ENCODE data around the gene SMURF2. TPM values are rescaled to one million over a fixed set of nuclear protein-coding genes. Genes with fewer than 3 reads are reported as not detected.

SMURF2 gene
- total and polyA plus RNA-seq, 9 of the 15 experiments (the other 6 are each of a cell fraction or from before 2014, with no cell fraction given) = 3.8 to 22.0 (median 14.8) TPM

DNA sequence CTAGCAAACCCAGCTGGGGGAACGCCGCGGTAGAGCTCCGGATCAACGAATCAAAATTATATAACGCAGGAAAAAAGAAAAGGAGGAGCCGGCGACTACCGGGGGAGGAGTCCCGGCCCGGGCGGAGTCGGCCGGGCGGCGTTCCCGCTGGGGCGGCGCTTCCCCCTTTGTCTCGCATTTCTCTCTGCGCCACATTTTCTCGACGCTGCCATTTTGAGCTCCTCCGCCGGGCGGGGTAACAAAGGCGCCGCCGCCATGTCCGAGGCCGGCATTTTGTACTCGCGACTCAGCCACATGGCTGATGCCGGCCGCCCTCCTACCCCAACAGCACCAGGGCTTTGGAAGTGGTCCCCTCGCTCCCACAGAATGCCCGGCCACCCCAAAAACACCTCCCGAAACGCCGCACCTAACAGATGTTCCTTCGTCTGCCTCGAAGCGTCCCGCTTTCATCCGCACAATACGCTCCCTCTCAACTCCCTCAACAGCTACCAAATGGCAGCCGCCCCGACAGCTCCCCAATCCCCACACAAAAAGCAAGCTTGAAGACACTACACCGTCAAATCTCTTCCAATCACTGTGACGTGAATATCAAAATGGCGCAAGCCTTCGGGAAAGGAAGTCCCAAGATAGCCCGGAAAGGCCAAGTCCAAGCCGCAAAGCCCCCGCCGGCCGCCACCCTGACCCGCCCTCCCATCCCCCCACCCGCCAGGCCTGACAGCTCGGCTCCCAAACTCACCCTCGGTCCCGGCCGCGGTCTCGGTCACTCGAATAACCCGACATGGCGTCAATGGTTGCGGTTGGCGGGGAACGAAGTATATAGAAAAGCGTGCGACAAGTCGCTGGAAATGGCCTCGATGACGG lies 156.5 kb downstream of the SMURF2 start (continued):
- TF ChIP-seq ZZZ3 (IDR thresholded peaks at IDR 0.05) (no peak), CHD1 (IDR thresholded peaks at IDR 0.05; ENCODE audit: low read length) (peak; percentile 99), RUNX1 (IDR thresholded peaks at IDR 0.05; ENCODE audit: low read depth) (0 out of 2 replicates have a peak, but pooled peaks have one; percentile 25), ZNF589 (CRISPR knock-in tag; IDR thresholded peaks at IDR 0.05; ENCODE audit: low read depth) (peak; percentile 52; the same call in 1 of the 2 replicates), HDAC3 (IDR thresholded peaks at IDR 0.05; ENCODE audit: borderline replicate concordance, partially characterized antibody) (no peak), TAF15 (IDR thresholded peaks at IDR 0.05; ENCODE audit: low read depth, low read length) (peak; percentile 87; the same call in 1 of the 2 replicates), RB1 (IDR thresholded peaks at IDR 0.05; ENCODE audit: low read depth) (0 out of 2 replicates have a peak, but pooled peaks have one; percentile 15), E2F3 (CRISPR knock-in tag; IDR thresholded peaks at IDR 0.05) (0 out of 2 replicates have a peak, but pooled peaks have one; percentile 28), XRCC3 (IDR thresholded peaks at IDR 0.05) (no peak), ZNF274 (IDR thresholded peaks at IDR 0.05; ENCODE audit: borderline replicate concordance, low read depth, low read length) (no peak), SMAD2 (IDR thresholded peaks at IDR 0.05; ENCODE audit: low read depth, low read length) (no peak), NCOA6 (IDR thresholded peaks at IDR 0.05) (no peak), POLR3A (IDR thresholded peaks at IDR 0.05; ENCODE audit: borderline replicate concordance, extremely low read depth, insufficient read depth, insufficient read length) (no peak), ZNF24 (IDR thresholded peaks at IDR 0.05) (no peak), MTA1 (IDR thresholded peaks at IDR 0.05; ENCODE audit: borderline replicate concordance) (0 out of 2 replicates have a peak, but pooled peaks have one; percentile 35)
- TF ChIP-seq, protein P1, sequence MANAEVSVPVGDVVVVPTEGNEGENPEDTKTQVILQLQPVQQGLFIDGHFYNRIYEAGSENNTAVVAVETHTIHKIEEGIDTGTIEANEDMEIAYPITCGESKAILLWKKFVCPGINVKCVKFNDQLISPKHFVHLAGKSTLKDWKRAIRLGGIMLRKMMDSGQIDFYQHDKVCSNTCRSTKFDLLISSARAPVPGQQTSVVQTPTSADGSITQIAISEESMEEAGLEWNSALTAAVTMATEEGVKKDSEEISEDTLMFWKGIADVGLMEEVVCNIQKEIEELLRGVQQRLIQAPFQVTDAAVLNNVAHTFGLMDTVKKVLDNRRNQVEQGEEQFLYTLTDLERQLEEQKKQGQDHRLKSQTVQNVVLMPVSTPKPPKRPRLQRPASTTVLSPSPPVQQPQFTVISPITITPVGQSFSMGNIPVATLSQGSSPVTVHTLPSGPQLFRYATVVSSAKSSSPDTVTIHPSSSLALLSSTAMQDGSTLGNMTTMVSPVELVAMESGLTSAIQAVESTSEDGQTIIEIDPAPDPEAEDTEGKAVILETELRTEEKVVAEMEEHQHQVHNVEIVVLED (CRISPR knock-in tag; IDR thresholded peaks at IDR 0.05) = no peak
- TF ChIP-seq, protein P2, sequence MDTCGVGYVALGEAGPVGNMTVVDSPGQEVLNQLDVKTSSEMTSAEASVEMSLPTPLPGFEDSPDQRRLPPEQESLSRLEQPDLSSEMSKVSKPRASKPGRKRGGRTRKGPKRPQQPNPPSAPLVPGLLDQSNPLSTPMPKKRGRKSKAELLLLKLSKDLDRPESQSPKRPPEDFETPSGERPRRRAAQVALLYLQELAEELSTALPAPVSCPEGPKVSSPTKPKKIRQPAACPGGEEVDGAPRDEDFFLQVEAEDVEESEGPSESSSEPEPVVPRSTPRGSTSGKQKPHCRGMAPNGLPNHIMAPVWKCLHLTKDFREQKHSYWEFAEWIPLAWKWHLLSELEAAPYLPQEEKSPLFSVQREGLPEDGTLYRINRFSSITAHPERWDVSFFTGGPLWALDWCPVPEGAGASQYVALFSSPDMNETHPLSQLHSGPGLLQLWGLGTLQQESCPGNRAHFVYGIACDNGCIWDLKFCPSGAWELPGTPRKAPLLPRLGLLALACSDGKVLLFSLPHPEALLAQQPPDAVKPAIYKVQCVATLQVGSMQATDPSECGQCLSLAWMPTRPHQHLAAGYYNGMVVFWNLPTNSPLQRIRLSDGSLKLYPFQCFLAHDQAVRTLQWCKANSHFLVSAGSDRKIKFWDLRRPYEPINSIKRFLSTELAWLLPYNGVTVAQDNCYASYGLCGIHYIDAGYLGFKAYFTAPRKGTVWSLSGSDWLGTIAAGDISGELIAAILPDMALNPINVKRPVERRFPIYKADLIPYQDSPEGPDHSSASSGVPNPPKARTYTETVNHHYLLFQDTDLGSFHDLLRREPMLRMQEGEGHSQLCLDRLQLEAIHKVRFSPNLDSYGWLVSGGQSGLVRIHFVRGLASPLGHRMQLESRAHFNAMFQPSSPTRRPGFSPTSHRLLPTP (IDR thresholded peaks at IDR 0.05; ENCODE audit: borderline replicate concordance, extremely low read depth, insufficient read length) = no peak
- TF ChIP-seq, protein P3, sequence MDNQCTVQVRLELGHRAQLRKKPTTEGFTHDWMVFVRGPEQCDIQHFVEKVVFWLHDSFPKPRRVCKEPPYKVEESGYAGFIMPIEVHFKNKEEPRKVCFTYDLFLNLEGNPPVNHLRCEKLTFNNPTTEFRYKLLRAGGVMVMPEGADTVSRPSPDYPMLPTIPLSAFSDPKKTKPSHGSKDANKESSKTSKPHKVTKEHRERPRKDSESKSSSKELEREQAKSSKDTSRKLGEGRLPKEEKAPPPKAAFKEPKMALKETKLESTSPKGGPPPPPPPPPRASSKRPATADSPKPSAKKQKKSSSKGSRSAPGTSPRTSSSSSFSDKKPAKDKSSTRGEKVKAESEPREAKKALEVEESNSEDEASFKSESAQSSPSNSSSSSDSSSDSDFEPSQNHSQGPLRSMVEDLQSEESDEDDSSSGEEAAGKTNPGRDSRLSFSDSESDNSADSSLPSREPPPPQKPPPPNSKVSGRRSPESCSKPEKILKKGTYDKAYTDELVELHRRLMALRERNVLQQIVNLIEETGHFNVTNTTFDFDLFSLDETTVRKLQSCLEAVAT (IDR thresholded peaks at IDR 0.05) = peak; percentile 78 to 87; a peak in 3 of 4 replicates

All from K562 (cell line).